ENCODE data around the gene ALDH3B1.
A peak's percentile ranks its signal among the peaks of the same experiment; 100 is the strongest.

ALDH3B1 gene

DNA sequence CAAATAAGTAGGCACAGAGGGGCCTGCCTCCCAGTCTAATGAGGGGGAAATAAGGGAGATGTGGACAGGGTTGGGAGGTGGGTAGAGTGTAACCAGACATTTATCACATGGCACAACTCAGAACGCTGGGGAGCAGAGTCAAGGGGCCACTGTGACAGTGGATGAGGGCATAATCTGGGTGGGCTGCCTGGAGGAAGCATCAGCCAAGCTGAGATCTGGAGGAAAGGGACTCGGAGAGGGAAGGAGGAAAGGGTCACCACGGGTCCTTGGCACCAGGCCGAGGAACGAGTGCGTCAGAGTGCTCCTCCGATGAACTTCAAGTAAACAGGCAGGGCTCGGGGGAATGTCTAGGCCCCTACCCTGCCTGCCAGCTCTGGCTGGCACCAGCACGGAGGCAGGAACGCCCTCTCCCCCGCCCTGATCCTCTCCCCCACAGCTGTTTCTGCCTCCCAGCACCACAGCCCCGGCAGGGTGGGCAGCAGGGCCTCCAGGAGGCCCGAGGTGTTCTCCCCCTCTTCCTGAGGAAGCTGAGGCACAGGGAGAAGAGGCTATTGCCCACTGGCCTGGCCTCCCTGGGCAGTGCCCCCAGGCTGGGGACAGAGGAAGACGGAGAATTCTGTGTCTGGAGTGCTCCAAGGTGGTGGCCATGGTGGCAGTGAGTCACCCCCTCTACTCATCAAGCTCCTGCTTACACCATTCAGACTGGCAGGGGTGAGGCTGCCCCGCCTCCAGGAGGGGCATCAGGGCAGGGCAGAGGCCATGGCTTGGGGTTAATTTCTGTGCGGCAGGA lies 4.2 kb downstream of the ALDH3B1 start:
- DNase-seq = no peak

DNA sequence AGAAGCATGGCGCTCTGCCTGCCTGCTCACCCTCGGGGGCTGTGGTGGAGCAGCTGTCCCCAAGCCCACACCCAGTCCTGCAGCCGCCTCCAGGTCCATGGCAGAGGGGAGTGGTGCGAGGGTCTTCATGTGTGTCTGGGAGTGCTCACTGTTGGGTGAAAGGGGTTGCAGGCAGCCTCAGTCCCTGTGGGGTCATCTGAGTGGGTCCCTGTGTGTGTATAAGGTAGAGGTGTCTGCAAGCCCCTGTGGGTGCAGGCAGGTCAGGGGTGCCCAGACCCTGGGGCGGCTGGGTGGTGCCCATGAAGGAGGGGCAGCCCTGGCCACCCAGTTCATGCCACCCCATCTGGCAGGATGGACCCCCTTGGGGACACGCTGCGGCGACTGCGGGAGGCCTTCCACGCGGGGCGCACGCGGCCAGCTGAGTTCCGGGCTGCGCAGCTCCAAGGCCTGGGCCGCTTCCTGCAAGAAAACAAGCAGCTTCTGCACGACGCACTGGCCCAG lies 4.9 kb downstream of the ALDH3B1 start:
- no peak for DNase-seq

DNA sequence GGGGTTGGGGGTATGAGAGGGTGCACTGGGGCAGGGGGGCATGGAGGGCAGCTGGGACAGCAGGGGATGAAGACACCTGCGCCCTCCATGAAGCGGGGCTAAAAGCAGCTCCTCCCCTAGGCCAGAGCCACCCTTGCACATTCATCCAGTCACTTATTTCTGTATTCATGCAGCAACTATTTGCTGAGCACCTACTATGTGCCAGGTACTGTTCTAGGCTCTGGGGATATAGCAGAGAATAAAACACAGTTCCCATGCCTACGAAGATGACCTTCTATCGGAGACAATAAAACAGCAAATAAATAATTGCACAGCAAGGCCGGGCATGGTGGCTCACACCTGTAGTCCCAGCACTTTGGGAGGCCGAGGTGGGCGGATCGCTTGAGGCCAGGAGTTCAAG lies 5.3 kb downstream of the ALDH3B1 start:
- no peak for DNase-seq

DNA sequence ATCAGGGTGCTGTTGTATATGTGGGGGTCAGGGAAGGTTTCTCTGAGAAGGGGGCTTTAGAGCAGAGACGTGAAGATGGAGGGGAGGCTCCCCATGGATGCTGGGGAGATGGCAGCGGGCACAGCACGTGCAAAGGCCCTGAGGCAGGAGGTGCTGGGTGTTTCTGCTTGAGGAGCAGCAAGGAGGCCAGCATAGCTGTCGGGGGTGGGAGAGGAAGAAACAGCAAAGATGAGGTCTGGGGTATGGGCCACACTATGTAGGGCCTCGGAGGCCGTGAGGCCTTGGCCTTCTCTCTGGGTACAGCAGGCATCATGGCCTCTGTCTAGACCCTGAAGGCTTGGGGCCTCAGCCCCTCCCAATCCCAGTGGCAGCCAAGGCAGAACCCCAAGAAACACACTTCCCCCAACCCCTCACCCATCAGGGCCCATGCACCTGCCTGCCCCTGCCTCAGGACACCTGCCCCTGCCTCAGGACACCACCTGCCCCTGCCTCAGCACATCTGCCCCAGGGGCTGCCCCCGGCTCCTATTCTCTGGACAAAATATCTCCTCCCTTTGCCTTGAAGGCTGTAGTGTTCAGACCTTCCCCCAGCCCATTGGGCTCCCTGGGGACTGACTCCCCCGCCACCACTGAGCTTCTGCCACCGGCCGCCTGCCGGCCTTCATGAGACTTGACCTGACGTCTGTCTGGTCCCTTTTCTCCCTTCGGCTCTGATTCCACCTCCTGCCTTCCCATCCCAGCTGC lies 6.2 kb downstream of the ALDH3B1 start:
- DNase-seq = no peak

DNA sequence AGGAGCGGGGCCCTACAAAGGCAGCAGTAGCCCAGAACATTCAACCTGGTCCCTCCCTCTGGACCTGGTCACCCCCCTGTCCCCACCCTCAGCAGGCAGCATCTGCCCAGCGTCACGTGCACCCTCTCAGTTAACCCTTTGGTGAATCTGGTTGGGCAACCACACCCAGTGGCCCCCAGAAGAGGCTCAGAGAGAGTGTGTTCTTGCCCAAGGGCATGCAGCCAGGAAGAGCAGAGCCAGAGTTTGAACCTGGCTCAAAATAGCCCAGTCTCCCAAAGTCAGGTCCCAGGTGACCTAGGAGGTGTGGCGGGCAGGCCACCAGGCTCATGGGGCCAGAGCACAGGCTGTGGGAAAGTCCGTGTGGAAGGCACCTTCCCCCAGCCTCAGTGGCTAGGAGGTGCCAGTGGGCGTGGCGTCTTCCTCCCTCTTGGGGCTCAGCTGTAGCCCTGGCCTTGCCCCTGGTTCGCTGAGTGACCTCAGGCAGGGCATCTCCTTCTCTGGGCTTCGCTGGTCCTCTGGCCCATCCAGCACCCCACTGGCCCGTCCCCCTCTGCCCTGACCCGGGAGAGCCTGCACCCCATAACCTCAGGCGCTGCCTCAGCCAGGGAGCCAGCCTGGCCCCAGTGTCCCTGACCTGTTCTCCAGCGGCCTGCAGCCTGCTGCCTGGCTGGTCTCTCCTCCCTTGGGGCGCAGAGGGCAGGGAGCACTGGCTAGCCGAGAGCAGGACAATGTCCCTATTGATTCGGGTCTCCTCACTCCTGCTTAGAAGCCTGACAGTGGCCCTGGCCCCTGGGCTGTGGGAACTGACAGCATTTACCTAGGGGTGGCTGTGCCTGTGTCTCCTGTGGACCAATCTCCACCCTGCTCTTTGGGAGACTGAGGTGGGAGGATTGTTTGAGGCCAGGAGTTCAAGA lies 7.0 kb downstream of the ALDH3B1 start:
- DNase-seq = no peak

DNA sequence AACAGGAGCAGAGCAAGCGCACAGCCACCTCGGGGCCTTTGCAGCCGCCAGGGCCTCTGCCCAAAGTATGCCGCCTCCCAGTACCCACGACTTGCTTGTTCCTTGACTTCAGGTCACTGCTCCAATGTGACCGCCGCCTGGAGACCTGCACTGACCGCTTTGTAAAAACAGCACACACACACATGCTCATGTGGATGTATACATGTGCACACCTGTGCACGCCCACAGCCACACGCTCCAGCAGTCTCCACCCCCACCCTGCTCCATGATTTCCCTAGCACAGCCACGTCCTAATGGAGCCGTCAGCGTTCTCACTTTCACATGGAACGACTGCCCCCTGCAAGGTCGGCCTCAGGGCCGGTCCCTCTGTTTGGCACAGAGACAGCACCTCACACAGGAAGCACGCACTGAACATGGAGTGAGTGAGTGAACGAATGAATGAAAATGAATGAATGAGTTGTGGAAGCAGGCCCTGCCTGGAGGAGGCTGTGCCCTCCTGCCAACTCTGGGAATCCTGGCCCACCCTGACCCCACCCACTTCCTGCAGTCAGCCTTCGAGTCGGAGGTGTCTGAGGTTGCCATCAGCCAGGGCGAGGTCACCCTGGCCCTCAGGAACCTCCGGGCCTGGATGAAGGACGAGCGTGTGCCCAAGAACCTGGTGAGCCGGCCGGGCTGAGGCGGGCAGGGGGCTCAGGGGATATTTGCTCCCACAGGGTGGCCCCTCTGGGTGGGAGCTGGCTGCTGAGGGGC lies 8.0 kb downstream of the ALDH3B1 start:
- no peak for DNase-seq

DNA sequence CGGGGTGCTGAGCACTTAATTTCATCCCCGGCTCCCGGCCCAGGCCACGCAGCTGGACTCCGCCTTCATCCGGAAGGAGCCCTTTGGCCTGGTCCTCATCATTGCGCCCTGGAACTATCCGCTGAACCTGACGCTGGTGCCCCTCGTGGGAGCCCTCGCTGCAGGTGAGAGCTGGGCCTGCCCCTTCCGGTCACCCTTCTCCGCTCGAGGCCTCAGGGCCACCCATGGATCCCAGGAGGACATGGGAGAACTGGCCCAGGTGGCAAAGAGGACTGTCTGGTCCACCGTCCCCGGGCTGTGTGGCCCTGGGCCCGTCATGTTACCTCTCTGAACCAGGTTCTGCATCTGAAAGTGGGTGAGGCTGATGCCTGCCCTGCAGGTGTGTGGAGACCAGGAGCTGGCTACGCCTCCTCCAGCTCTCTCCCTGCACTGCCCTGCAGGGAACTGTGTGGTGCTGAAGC lies 8.6 kb downstream of the ALDH3B1 start:
- no peak for DNase-seq

DNA sequence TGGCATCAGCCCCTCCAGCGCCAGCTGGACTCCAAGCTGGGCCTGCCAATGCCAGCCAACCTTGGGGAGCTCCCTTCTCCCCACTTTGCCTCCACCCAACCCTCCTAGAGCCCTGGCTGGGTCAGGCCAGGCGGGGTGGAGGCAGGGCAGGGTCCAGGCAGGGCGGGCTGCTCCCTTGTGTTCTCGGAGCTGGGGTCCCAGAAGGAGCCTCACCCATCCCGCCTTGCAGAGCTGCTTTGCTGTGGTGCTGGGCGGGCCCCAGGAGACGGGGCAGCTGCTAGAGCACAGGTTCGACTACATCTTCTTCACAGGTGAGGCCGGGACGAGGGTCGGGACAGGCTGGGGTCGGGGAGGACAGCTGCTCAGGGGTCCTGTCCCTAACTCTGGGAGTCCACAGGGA lies 9.4 kb downstream of the ALDH3B1 start:
- no peak for DNase-seq

DNA sequence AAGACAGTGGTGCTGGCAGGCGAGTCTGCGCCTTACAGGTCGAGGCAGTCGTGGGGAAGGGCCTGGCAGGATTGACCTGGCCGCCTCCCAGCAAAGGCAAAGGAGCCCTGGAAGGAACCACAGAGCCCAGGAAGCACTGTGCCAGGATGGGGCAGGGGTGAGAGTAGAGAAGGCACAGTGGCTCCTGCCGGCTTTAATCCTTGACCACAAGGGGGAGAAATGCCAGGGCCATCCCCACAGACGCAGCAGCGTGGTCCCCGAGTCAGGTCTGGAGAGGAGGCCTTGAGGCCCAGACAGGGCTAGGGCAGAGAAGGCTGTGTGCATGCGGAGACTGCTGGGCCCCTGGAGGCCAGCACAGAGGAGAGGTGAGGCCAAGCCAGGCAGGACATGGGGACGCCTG lies 10.4 kb downstream of the ALDH3B1 start:
- DNase-seq = no peak

DNA sequence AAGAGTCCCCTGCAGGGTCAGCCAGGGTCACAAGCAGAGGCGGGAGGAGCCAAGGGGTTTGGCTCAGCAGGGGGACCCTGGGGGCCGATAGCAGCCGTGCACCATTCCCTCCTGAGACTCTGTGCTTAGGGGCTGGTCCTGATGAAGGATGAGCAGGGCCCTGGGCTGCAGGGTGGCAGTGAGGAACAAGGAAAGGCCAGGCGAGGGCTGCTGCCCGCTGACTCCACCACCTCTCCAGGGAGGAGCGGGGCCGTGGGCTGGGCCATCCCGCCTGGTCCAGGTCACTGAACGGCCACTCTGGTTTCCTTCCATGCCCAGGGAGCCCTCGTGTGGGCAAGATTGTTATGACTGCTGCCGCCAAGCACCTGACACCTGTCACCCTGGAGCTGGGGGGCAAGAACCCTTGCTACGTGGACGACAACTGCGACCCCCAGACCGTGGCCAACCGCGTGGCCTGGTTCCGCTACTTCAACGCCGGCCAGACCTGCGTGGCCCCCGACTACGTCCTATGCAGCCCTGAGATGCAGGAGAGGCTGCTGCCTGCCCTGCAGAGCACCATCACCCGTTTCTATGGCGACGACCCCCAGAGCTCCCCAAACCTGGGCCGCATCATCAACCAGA lies 11.2 kb downstream of the ALDH3B1 start:
- DNase-seq = no peak

DNA sequence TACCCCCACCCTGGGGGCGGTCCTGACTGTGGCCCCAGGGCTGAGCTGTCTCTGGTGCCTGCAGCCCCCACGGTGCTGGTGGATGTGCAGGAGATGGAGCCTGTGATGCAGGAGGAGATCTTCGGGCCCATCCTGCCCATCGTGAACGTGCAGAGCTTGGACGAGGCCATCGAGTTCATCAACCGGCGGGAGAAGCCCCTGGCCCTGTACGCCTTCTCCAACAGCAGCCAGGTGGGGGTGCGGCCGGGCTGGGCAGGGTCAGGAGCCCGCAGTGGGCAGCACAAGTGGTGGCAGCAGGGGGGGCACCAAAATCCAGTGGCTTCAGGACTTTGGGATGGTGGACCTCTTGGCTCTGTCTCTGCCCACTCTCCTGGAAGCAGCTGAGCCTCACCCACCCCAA lies 12.4 kb downstream of the ALDH3B1 start:
- DNase-seq = no peak

DNA sequence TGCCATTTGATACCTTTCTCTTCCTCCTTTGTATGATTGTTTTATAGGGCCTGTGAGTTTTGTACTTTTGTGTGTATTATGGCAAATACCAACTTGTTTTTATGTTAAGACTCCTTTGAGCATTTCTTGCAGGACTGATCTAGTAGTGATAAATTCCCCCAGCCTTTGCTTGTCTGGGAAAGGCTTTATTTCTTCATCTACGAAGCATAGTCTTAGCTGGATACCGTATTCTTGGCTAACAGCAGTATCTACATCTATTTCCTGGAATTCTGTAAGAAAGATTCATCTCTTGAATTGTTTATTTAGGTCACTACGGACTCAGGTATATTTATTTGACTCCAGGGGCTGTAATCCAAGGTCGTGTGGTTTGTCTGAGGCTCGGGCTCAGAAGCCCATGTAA lies 14.4 kb downstream of the ALDH3B1 start:
- DNase-seq = no peak

DNA sequence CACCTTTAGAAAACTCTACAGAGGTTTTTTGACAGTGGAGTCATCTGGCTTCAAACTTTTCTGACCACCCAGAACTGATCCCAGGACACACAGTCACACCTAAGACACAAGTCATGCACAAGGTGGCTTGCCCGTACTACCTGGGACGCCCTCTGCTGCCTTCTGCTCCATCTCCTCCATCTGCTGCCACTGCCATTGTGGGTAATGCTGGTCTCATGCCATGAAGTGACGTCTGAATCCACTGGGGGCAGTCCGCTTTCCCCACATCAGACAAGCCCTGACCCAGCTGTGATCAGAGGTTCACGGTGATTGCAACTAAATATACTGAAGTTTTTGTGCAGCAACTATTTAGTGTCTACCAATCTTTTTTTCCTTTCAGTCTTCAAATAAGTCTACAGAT lies 14.9 kb downstream of the ALDH3B1 start:
- DNase-seq = no peak

DNA sequence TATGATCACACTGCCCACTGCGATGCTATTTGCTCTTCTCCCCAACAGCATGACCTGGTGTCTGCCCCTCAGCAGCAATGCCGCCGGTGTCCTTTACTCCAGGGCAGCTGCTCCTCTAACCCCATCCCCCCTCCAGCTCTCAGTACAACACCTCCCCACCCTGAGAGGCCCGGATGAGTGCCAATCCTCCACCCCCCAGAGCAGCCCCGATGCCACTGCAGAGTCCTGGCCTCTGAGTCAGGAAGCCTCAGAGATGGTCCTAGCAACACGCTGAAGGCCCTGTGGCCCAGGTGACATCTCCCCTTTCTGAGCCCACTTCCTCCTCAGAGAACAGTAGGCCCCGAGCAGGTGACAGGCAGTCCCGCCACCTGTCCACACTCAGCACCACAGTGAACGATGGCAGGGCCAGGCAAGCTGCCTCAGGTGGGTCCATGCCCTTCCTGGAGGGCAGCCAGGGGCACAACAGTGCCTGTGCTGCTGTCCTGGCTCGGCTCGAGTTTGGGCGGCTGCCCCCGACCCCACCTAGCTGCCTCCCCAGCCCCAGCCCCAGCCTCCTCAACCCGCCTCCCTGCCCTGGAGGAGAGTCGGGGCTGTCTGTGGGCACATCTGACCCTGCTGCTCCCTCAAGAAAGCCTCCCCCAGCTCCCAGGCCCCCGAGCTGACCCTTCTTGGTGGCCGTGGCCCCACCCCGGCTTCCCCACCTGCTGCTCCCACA lies 16.4 kb downstream of the ALDH3B1 start:
- no peak for DNase-seq

DNA sequence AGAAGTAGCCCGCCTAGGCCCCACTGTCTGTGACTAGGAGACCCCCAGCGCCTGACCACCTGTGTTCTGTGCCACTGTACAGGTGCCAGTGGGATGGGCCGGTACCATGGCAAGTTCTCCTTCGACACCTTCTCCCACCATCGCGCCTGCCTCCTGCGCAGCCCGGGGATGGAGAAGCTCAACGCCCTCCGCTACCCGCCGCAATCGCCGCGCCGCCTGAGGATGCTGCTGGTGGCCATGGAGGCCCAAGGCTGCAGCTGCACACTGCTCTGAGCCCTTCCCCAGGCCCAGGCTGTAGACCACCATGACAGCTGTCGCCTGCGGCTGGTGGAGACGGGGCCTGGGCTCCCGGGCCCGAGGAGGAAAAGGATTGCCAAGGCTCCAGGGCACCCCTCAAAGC lies 17.5 kb downstream of the ALDH3B1 start:
- no peak for DNase-seq

DNA sequence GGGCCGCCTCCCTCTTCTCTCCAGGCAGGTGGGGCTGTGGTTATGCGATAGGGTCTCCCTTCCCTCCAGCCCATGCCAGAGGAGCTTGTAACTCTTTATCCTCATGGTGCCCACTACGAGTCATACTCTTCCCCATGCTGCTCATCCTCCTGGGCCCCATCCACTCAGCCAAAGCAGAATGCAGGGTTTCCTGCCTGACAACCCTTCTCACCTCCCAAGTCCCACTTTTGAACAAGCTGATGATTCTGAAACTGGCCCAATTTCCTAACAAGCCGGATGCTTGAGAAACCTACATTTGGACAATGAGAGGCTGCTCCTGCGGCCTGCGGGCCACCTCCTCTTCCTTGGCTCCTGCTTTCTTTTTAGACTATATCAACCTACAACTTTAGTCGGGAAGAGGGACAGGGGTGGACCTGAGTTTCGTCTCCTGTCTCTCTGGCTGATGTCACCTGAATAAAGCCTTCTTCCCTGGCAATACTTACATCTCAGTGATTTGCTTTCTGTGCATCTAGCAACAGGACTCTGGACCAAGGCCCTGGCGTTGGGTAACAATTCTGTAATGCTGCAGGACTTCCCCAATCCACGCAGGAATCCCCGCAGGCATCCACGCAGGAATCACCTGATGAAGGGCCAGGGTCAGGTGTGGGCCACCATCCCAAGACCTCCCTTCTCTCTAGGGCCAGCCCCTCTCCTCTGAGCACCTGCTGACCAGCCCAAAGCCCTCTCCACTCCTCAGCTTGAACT lies 18.8 kb downstream of the ALDH3B1 start:
- DNase-seq = no peak

DNA sequence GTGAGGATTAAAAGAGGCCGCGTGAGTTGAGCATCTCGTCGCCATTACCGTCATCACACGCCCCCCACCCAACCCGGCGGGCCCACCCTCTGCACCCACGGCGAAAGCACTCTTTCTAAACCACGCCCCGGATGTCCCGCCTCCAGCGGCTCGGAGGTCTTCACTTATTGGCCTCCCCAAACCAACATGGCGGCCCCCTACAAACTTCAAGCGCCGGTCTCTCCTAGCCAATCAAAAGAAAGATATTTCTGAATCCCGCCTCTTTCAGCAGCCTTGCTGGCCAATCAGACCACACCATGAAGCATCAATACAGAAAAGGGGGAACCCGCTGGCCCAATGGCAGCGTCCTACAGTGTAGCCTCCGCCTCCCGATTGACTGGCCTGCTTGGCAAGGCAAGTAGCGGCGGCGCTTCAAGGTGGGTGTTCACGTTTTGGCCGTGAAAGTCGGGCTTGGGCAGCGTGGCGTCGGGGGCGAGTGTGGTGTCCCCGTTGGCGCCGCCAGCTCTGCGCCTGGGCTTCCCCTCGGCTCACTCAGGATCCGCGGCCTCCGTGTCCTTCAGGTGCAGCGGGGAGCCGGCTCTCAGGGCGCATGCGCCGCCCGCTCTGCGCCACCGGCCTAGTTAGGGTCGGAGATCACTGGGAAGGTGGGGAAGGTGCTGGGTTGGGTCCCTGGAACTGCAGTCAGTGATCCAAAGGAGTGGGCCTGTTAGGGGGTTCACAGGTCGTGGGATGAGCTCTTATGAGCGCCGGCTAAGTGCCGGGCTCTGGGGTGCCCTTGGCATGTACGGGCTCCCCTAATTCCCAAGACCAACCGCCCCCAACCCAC lies 20.4 kb downstream of the ALDH3B1 start, which contains the start of gene NDUFS8:
NDUFS8 (plus strand) TSS at position 364 of the 826 bp plus-strand sequence. CDS start 1,471 bp downstream, outside the sequence.
- peak; percentile 99 for DNase-seq

DNA sequence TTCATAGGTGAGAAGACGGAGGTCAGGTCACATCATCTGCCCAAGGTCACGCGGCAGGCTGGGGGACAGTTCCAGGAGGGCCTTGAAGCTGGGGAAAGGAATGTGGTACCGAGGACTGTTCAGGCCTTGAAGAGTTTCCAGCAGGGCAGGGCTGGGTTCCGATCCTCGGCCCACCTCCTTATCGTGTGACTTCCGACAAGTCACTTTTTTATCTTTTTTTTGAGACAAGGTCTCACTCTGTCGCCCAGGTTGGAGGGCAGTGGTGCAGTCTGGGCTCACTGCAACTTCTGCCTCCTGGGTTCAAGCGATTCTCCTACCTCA lies 21.0 kb downstream of the ALDH3B1 start:
- DNase-seq = no peak

DNA sequence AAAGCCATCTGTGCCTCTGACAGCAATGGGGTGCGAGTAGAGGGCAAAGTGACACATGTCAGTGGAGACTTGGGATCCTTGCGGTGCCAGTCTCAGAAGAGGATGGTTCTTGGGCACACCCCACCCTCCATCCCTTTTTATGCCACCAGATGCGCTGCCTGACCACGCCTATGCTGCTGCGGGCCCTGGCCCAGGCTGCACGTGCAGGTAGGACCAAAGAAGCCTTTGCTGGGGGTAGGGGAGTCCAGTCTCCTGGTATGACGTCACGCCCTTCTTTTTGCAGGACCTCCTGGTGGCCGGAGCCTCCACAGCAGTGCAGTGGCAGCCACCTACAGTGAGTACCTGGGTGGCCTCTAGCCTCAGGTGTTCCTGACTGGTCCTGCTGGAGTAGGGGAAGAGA lies 21.9 kb downstream of the ALDH3B1 start:
- no peak for DNase-seq
